ENCODE data around the gene REV3L.

The REV3L gene

GRCh38 chr6:111357705-111358104 lies 125.3 kb downstream of the REV3L start:
- Histone ChIP-seq H3K36me3 (ENCODE audit: control insufficient read depth, low read length) (peaks cover 51% of the 10 kb centered on the region), H3K27me3 (ENCODE audit: control insufficient read depth, low read length) (no peaks in the 10 kb centered on the region), H3K9me2 (replicated peaks; ENCODE audit: control insufficient read depth, low read length) (no peaks in the 10 kb centered on the region), H3K79me2 (ENCODE audit: control insufficient read depth, low read length) (no peaks in the 10 kb centered on the region), H3K9me3 (ENCODE audit: control insufficient read depth, insufficient read depth, low read length) (no peaks in the 10 kb centered on the region), H3K4me3 (ENCODE audit: low read length) (no peak overlapping the region), H3F3A (ENCODE audit: control insufficient read depth, insufficient read depth) (no peaks in the 10 kb centered on the region), H3K4me1 (ENCODE audit: control insufficient read depth, low read length) (no peaks in the 10 kb centered on the region), H4K20me1 (ENCODE audit: control insufficient read depth, insufficient read depth, low read depth, low read length) (no peaks in the 10 kb centered on the region), H3K4me2 (ENCODE audit: low read length) (no peak overlapping the region), H3K27ac (ENCODE audit: low read depth, low read length) (no peak overlapping the region)
- TF ChIP-seq CTCF (IDR thresholded peaks at IDR 0.05; ENCODE audit: low read depth, low read length, poor library complexity, severe bottlenecking) (no peak), EZH2phosphoT487 (IDR thresholded peaks at IDR 0.05; ENCODE audit: borderline replicate concordance, low read length) (no peak)

- Histone ChIP-seq H3K9me2 (replicated peaks; ENCODE audit: control insufficient read depth, low read length) (no peaks in the 10 kb centered on the region), H3K79me2 (ENCODE audit: control insufficient read depth, low read length) (no peaks in the 10 kb centered on the region), H4K20me1 (ENCODE audit: control insufficient read depth, insufficient read depth, low read depth, low read length) (no peaks in the 10 kb centered on the region), H3K4me2 (ENCODE audit: low read length) (no peak overlapping the region), H3K27ac (ENCODE audit: low read depth, low read length) (no peak overlapping the region), H3K36me3 (ENCODE audit: control insufficient read depth, low read length) (peaks cover 63% of the 10 kb centered on the region), H3K4me1 (ENCODE audit: control insufficient read depth, low read length) (no peaks in the 10 kb centered on the region), H3F3A (ENCODE audit: control insufficient read depth, insufficient read depth) (no peaks in the 10 kb centered on the region), H3K9me3 (ENCODE audit: control insufficient read depth, insufficient read depth, low read length) (no peaks in the 10 kb centered on the region), H3K27me3 (ENCODE audit: control insufficient read depth, low read length) (no peaks in the 10 kb centered on the region), H3K4me3 (ENCODE audit: low read length) (no peak overlapping the region)
- no peak for TF ChIP-seq CTCF (IDR thresholded peaks at IDR 0.05; ENCODE audit: low read depth, low read length, poor library complexity, severe bottlenecking)
- no peak for TF ChIP-seq EZH2phosphoT487 (IDR thresholded peaks at IDR 0.05; ENCODE audit: borderline replicate concordance, low read length)
These were observed 126.5 kb downstream of the REV3L start for GRCh38 chr6:111356551-111356950.

GRCh38 chr6:111354758-111355555 lies 128.1 kb downstream of the REV3L start:
- H3K27me3 ChIP-seq (ENCODE audit: control insufficient read depth, low read length), result no peaks in the 10 kb centered on the region
- no peaks in the 10 kb centered on the region for H3F3A ChIP-seq (ENCODE audit: control insufficient read depth, insufficient read depth)
- H3K36me3 ChIP-seq (ENCODE audit: control insufficient read depth, low read length), result peaks cover 77% of the 10 kb centered on the region
- no peak overlapping the region for H3K4me2 ChIP-seq (ENCODE audit: low read length)
- H3K27ac ChIP-seq (ENCODE audit: low read depth, low read length), result no peak overlapping the region
- no peak overlapping the region for H3K4me3 ChIP-seq (ENCODE audit: low read length)
- no peaks in the 10 kb centered on the region for H3K9me3 ChIP-seq (ENCODE audit: control insufficient read depth, insufficient read depth, low read length)
- H4K20me1 ChIP-seq (ENCODE audit: control insufficient read depth, insufficient read depth, low read depth, low read length), result no peaks in the 10 kb centered on the region
- no peaks in the 10 kb centered on the region for H3K9me2 ChIP-seq (replicated peaks; ENCODE audit: control insufficient read depth, low read length)
- no peaks in the 10 kb centered on the region for H3K79me2 ChIP-seq (ENCODE audit: control insufficient read depth, low read length)
- no peak for TF ChIP-seq EZH2phosphoT487 (IDR thresholded peaks at IDR 0.05; ENCODE audit: borderline replicate concordance, low read length)
- no peak for TF ChIP-seq CTCF (IDR thresholded peaks at IDR 0.05; ENCODE audit: low read depth, low read length, poor library complexity, severe bottlenecking)
- H3K4me1 ChIP-seq (ENCODE audit: control insufficient read depth, low read length), result no peaks in the 10 kb centered on the region
